Measurements from ENCODE around the gene IMMP2L.

Gene IMMP2L

DNA sequence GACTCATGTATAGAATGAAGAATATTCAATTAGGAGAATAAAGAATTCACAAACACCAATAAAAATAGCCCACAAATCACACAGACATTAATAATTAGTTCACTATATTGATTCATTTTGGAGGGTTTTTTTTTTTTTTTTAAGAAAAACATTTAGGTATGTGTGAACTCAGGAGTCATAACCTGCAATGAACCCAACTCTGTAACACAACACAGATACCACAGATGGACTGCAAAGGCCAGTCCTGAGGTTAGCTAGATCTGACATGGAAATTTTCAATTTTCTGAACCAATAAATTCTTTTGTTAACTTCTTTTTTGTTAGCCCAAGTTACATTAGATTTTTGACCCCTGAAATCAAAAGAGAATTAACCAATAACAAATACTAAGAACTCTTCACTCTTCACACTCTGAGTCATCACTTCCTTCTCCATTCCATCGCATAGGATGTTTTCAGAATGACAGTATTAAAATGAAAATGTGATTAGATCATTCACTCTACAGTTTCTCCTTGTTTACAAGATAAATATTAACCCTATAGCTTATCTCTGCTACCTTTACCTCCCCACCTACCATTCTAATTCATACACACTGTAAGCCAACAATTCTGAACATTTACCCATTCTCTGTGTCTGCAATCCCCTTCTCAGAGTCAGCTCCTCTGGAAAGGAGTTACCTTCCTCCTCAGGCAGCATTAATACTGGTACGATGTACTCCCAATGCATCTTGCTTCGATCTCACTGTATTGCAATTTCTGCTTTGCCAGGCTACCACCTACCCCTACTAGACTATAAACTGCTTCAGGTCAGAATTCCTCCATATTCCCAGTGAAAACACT, 329.8 kb downstream of the IMMP2L start:
- H3K27me3 ChIP-seq (ENCODE audit: low read depth, low read length) = no peaks in the 10 kb centered on the region
- H3K27ac ChIP-seq (ENCODE audit: low read length) = no peak overlapping the region
- no peaks in the 10 kb centered on the region for H3K9me3 ChIP-seq (ENCODE audit: control insufficient read depth in 1 of 2, low read length in 2 of 2)
- no peak overlapping the region for H3K4me3 ChIP-seq (ENCODE audit: low read depth in 1 of 2, low read length in 2 of 2)
- H3K4me1 ChIP-seq (ENCODE audit: control insufficient read depth in 1 of 2, insufficient read depth in 2 of 2, low read length in 2 of 2) = no peaks in the 10 kb centered on the region
- no peaks in the 10 kb centered on the region for H3K36me3 ChIP-seq (ENCODE audit: control insufficient read depth in 1 of 2, insufficient read depth in 2 of 2, low read length in 2 of 2)

DNA sequence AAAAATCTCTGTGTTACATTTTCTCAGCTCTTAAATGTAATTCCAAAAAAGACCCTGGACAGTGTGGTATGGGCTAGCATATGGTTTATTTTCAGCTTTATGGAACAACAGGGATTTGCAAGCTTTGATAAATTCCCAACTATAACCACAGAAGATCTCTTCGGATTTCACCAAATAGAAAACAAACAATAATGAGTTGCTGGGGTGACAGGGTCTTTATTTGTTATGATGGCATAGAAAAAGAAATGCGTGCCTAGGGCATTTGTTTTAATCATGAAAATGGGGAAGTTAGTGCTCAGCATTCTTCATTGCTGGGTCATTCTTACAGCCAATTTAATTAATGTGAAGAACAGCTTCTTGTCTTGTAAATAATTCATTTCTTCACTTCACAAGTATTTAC, 332.4 kb downstream of the IMMP2L start:
- no peaks in the 10 kb centered on the region for H3K27me3 ChIP-seq (ENCODE audit: low read depth, low read length)
- no peak overlapping the region for H3K27ac ChIP-seq (ENCODE audit: low read length)
- H3K4me1 ChIP-seq (ENCODE audit: control insufficient read depth in 1 of 2, insufficient read depth in 2 of 2, low read length in 2 of 2) = no peaks in the 10 kb centered on the region
- H3K36me3 ChIP-seq (ENCODE audit: control insufficient read depth in 1 of 2, insufficient read depth in 2 of 2, low read length in 2 of 2) = no peaks in the 10 kb centered on the region
- no peaks in the 10 kb centered on the region for H3K9me3 ChIP-seq (ENCODE audit: control insufficient read depth in 1 of 2, low read length in 2 of 2)
- no peak overlapping the region for H3K4me3 ChIP-seq (ENCODE audit: low read depth in 1 of 2, low read length in 2 of 2)

DNA sequence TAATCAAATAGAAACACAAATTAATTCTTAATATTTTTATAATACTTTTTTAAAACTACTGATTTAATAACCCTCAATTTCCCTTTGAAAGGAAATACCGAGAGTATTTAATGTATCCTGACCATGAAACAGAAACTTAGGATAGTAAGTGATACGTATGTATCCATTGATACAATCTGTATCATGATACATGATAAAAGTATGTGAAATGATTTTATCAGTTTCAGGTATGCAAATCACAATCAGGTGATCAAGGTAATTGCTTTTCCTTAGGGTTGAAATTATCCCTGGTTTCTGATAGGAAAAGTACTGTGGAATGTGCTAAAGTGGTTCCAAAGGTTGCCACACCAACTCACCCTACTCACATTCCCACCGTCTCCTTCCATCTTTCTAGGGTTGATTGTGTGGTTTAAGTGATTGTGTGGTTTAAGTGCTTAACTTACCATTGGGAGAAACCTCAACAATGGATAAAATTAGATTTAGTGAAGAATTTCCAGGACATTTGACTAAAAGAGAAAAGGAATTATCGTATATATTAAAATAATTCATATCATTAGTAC, 333.0 kb downstream of the IMMP2L start:
- Histone ChIP-seq H3K27ac (ENCODE audit: low read length) (no peak overlapping the region), H3K9me3 (ENCODE audit: control insufficient read depth in 1 of 2, low read length in 2 of 2) (no peaks in the 10 kb centered on the region), H3K4me3 (ENCODE audit: low read depth in 1 of 2, low read length in 2 of 2) (no peak overlapping the region), H3K36me3 (ENCODE audit: control insufficient read depth in 1 of 2, insufficient read depth in 2 of 2, low read length in 2 of 2) (no peaks in the 10 kb centered on the region), H3K27me3 (ENCODE audit: low read depth, low read length) (no peaks in the 10 kb centered on the region), H3K4me1 (ENCODE audit: control insufficient read depth in 1 of 2, insufficient read depth in 2 of 2, low read length in 2 of 2) (no peaks in the 10 kb centered on the region)

DNA sequence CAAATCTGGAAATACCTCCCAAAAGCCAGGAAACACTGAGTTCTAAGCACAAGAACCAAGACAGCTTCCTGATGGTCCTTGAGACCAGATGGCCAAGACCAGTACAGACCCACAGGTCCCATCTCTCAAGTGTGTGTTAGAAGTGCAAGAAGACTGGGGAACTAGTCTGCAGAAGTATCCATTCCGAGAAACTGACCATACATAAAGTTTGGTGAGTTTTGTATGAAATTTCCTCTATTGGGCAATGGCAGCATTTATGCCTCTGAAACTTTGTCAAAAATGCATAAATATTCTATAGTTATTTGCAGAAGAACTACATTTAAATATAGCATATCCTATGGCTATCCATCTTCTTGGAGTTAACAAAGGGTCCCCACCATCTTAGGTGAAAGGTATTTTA, 333.9 kb downstream of the IMMP2L start:
- H3K27me3 ChIP-seq (ENCODE audit: low read depth, low read length) = no peaks in the 10 kb centered on the region
- H3K27ac ChIP-seq (ENCODE audit: low read length) = no peak overlapping the region
- no peaks in the 10 kb centered on the region for H3K36me3 ChIP-seq (ENCODE audit: control insufficient read depth in 1 of 2, insufficient read depth in 2 of 2, low read length in 2 of 2)
- H3K4me3 ChIP-seq (ENCODE audit: low read depth in 1 of 2, low read length in 2 of 2) = no peak overlapping the region
- H3K9me3 ChIP-seq (ENCODE audit: control insufficient read depth in 1 of 2, low read length in 2 of 2) = no peaks in the 10 kb centered on the region
- no peaks in the 10 kb centered on the region for H3K4me1 ChIP-seq (ENCODE audit: control insufficient read depth in 1 of 2, insufficient read depth in 2 of 2, low read length in 2 of 2)

DNA sequence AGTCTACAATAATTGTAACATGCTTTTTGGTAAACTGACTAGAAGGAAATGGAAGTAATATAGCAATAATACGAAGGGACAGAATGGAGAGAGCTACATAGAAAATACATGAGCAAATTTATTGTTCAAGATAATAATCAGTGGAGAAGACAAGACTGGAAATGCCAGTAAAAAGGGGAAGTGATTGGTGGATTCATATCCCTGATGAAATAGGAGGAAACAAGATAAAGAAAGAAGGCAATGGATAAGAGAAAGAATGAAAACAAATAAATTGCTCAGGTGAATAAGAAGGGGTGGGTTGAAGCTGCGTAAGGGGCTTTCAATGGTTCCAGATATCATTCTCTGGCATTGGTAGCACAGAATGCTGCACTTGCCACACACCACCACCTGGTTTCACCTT, 335.5 kb downstream of the IMMP2L start:
- H3K4me3 ChIP-seq (ENCODE audit: low read depth in 1 of 2, low read length in 2 of 2) = no peak overlapping the region
- no peaks in the 10 kb centered on the region for H3K4me1 ChIP-seq (ENCODE audit: control insufficient read depth in 1 of 2, insufficient read depth in 2 of 2, low read length in 2 of 2)
- no peaks in the 10 kb centered on the region for H3K27me3 ChIP-seq (ENCODE audit: low read depth, low read length)
- H3K27ac ChIP-seq (ENCODE audit: low read length) = no peak overlapping the region
- no peaks in the 10 kb centered on the region for H3K36me3 ChIP-seq (ENCODE audit: control insufficient read depth in 1 of 2, insufficient read depth in 2 of 2, low read length in 2 of 2)
- no peaks in the 10 kb centered on the region for H3K9me3 ChIP-seq (ENCODE audit: control insufficient read depth in 1 of 2, low read length in 2 of 2)

DNA sequence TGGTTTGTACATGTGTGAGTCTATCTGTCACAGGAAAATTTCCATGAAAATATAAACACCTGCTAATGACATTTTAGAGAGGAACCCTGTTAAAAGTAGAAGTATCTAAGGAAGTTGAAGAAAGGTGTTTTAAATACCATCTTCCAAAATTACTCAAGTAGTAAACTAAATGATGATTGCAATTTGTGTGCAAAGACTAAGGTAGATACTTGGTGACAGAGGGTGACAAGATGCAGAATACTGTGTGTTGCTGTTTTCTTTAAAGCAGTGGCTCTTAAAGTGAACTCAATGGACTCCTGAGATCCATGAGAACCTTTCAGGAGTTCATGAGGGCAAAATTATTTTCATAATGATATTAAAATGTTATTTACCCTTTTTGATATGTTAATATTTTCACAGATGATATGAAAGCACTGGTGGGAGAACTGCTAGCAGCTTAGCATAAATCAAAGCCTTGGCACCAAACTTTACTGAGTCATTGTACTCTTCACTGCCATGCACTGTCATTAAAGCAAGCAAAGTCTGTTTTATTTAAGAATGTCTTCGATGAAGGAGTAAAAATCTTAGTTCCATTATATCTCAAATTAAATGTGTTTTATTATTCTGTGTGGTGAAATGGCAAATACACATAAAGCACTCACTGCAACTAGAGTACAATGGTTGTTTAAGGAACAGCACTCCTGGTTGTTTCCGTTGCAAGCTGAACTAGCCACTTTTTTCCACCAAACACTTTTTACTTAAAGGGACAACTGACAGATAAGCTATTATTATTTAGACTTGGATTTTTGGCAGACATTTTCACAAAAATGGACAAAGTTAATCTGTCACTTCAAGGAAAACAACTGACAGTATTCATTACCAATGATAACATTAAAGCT, 337.7 kb downstream of the IMMP2L start:
- no peak overlapping the region for H3K4me3 ChIP-seq (ENCODE audit: low read depth in 1 of 2, low read length in 2 of 2)
- no peaks in the 10 kb centered on the region for H3K4me1 ChIP-seq (ENCODE audit: control insufficient read depth in 1 of 2, insufficient read depth in 2 of 2, low read length in 2 of 2)
- no peaks in the 10 kb centered on the region for H3K36me3 ChIP-seq (ENCODE audit: control insufficient read depth in 1 of 2, insufficient read depth in 2 of 2, low read length in 2 of 2)
- no peak overlapping the region for H3K27ac ChIP-seq (ENCODE audit: low read length)
- H3K9me3 ChIP-seq (ENCODE audit: control insufficient read depth in 1 of 2, low read length in 2 of 2) = no peaks in the 10 kb centered on the region
- no peaks in the 10 kb centered on the region for H3K27me3 ChIP-seq (ENCODE audit: low read depth, low read length)

DNA sequence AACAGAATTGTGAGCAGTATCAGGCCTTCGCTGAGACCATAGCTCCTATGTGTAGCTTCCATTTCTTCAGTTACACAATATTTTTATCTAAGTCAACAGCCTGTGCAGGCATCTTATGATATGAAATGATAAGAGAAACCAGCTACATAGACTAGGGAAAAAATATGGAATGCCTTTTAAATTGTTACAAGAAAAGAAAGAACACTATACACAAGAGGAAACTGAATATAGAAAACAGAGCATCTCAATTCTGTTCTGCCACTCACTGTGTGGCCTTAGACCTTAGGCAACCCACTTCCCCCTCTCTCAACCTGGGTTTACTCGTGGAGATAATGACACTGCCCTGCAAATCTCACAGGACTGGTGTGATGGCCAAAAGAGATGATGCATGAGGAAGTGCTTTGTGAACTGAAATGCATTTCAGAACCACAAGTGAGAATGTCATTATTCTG, 338.5 kb downstream of the IMMP2L start:
- Histone ChIP-seq H3K27ac (ENCODE audit: low read length) (no peak overlapping the region), H3K36me3 (ENCODE audit: control insufficient read depth in 1 of 2, insufficient read depth in 2 of 2, low read length in 2 of 2) (no peaks in the 10 kb centered on the region), H3K9me3 (ENCODE audit: control insufficient read depth in 1 of 2, low read length in 2 of 2) (no peaks in the 10 kb centered on the region)

DNA sequence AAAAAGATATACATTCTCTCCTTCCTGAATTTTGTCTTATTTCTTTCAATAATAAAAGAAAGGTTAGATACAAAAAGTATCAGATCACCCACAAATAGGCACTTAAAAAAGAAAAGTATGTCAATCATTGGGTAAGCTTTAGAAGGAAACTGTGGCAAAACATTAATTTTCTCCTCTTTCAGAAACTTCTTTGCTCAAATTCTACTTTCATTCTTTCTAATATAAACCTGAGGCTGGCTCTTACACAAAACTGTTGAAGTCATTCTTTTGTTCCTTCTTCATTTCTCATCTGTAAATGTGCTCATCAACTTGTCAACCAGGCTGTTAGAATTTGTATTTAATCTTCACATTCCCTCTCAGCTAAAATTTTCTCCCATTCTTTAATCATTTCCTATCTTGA, 346.7 kb downstream of the IMMP2L start:
- Histone ChIP-seq H3K4me1 (ENCODE audit: control insufficient read depth in 1 of 2, insufficient read depth in 2 of 2, low read length in 2 of 2) (no peaks in the 10 kb centered on the region), H3K27ac (ENCODE audit: low read length) (no peak overlapping the region), H3K9me3 (ENCODE audit: control insufficient read depth in 1 of 2, low read length in 2 of 2) (no peaks in the 10 kb centered on the region), H3K36me3 (ENCODE audit: control insufficient read depth in 1 of 2, insufficient read depth in 2 of 2, low read length in 2 of 2) (peaks cover 0 to 3% of the 10 kb centered on the region in 2 donors), H3K27me3 (ENCODE audit: low read depth, low read length) (no peaks in the 10 kb centered on the region), H3K4me3 (ENCODE audit: low read depth in 1 of 2, low read length in 2 of 2) (no peak overlapping the region)

More for the DNA sequence above, 338.5 kb downstream of the IMMP2L start:
- Histone ChIP-seq H3K4me3 (ENCODE audit: low read depth in 1 of 2, low read length in 2 of 2) (no peak overlapping the region), H3K27me3 (ENCODE audit: low read depth, low read length) (no peaks in the 10 kb centered on the region), H3K4me1 (ENCODE audit: control insufficient read depth in 1 of 2, insufficient read depth in 2 of 2, low read length in 2 of 2) (no peaks in the 10 kb centered on the region)

DNA sequence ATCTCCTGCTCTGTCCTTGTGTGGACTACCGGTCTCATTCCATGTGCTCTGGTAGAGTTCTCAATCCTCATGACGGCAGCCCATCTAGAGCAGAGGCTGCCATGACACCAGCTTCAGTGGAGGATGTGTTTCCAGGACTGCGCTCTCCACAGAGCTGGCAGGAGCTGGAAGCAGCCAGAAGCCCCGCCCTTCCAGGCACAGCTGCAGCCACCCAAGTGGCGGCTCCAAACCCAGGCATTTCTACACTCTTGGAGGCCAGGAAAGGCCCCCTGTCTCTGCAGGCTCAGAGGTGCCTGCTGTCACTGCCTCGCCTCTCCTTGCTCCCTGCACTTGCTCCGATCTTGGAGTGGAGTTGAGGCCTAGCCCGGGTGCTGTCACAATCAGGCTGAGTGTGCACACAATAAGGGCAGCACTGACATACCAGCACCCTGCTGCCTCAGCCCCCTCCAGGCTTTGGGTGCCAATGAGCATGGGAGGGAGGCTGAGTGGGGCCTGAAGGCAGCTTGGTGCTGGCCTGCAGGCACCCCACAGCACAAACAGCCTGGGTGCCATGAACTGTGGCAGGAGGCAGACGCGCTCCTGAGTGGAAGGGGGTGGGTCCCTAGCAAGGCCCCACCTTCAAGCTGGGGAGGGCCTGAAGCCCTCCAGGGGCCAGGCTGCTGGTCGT, 349.3 kb downstream of the IMMP2L start:
- no peaks in the 10 kb centered on the region for H3K27me3 ChIP-seq (ENCODE audit: low read depth, low read length)
- H3K4me3 ChIP-seq (ENCODE audit: low read depth in 1 of 2, low read length in 2 of 2) = no peak overlapping the region
- H3K27ac ChIP-seq (ENCODE audit: low read length) = no peak overlapping the region
- H3K9me3 ChIP-seq (ENCODE audit: control insufficient read depth in 1 of 2, low read length in 2 of 2) = no peaks in the 10 kb centered on the region
- H3K4me1 ChIP-seq (ENCODE audit: control insufficient read depth in 1 of 2, insufficient read depth in 2 of 2, low read length in 2 of 2) = no peaks in the 10 kb centered on the region
- peaks cover 0 to 8% of the 10 kb centered on the region in 2 donors for H3K36me3 ChIP-seq (ENCODE audit: control insufficient read depth in 1 of 2, insufficient read depth in 2 of 2, low read length in 2 of 2)

DNA sequence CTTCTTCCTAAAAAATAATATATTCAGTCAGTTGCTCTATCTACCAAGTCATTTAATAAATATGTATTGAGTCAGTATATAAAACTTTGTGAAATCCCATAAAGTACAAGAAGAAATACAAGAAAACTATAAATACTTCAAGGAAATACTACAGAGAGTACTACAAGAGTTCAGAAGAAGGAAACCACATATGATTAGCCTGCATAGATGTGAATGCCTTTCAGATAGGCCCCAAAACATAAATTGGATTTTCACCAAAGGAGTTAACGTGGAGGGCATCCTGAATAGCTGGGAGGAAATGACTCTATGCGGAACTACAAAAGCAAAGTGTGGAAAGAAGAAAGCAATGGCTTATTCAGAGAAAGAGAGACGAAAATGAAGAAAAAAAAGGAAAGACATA, 351.3 kb downstream of the IMMP2L start:
- no peak overlapping the region for H3K27ac ChIP-seq (ENCODE audit: low read length)
- no peak overlapping the region for H3K4me3 ChIP-seq (ENCODE audit: low read depth in 1 of 2, low read length in 2 of 2)
- H3K27me3 ChIP-seq (ENCODE audit: low read depth, low read length) = no peaks in the 10 kb centered on the region
- H3K4me1 ChIP-seq (ENCODE audit: control insufficient read depth in 1 of 2, insufficient read depth in 2 of 2, low read length in 2 of 2) = no peaks in the 10 kb centered on the region
- no peaks in the 10 kb centered on the region for H3K9me3 ChIP-seq (ENCODE audit: control insufficient read depth in 1 of 2, low read length in 2 of 2)
- peaks cover 0 to 8% of the 10 kb centered on the region in 2 donors for H3K36me3 ChIP-seq (ENCODE audit: control insufficient read depth in 1 of 2, insufficient read depth in 2 of 2, low read length in 2 of 2)

DNA sequence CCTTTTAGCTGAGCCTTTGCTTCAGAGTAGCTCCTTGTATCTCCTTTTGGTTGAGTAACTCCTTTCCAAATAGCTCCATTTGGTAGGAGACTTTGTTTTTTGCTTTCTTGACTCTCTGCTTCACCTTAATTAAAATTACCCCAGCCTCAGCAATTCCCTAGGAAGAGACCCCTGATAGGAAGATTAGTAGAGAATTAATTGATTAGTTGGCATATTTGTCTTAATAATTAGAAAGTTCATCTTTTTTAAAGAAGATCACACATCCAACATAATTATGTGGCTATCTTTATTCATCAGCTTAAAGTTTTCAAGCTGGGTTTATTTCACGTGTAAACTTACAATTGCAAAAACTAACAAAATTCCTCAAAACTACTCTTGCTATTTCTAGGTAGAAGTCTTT, 352.2 kb downstream of the IMMP2L start:
- Histone ChIP-seq H3K27me3 (ENCODE audit: low read depth, low read length) (no peaks in the 10 kb centered on the region), H3K36me3 (ENCODE audit: control insufficient read depth in 1 of 2, insufficient read depth in 2 of 2, low read length in 2 of 2) (peaks cover 0 to 8% of the 10 kb centered on the region in 2 donors), H3K9me3 (ENCODE audit: control insufficient read depth in 1 of 2, low read length in 2 of 2) (no peaks in the 10 kb centered on the region), H3K4me3 (ENCODE audit: low read depth in 1 of 2, low read length in 2 of 2) (no peak overlapping the region), H3K27ac (ENCODE audit: low read length) (no peak overlapping the region), H3K4me1 (ENCODE audit: control insufficient read depth in 1 of 2, insufficient read depth in 2 of 2, low read length in 2 of 2) (no peaks in the 10 kb centered on the region)

All from muscle layer of duodenum (tissue), 2 donors.